IMR-90 (cell line): ENCODE measurements around the gene TOGARAM2. TPM values are rescaled to one million over a fixed set of nuclear protein-coding genes. Genes with fewer than 3 reads are reported as not detected.

Experiments used
- ATAC-seq: fragments of 200-7000 bp; cut with Tn5 transposase; 2 replicates; pipeline ENCODE4 v1.9.1; 2020; ENCODE audit warnings: low read depth, mild to moderate bottlenecking, moderate library complexity
- BruUV-seq: library from RNA; stranded (reverse); fragments of 400-500 nt; replicated peaks from 2 replicates; lab custom pipeline; 2021; lab: Mats Ljungman, UMichigan
- CTCF ChIA-PET: fragments of 300-600 bp; formaldehyde crosslinking; extraction: SDS; loops from one replicate; lab custom pipeline; 2021; ENCODE audit warnings: antibody characterized with exemption; lab: Yijun Ruan, JAX
- POLR2A ChIA-PET: fragments of 300-600 bp; sonication (Branson Sonifier 250); formaldehyde crosslinking; loops from one replicate; lab custom pipeline; 2022; ENCODE audit warnings: antibody characterized with exemption; ENCODE audit not compliant: unreplicated experiment; lab: Charles Lee
- DNase-seq: peaks from one replicate; pipeline ENCODE4 v3.0.0; 2013
- H2AFZ ChIP-seq: replicated peaks from 2 replicates; pipeline ENCODE3; 2013; ENCODE audit warnings: low read length, mild to moderate bottlenecking; ENCODE audit not compliant: poor library complexity
- H2AK5ac ChIP-seq: 2 replicates; pipeline ENCODE4 v1.6.1; 2013; ENCODE audit warnings: low read depth, low read length, inconsistent platforms
- H2AK9ac ChIP-seq: replicated peaks from 2 replicates; pipeline ENCODE3; 2013; ENCODE audit warnings: mild to moderate bottlenecking, low read depth, low read length, moderate library complexity; ENCODE audit not compliant: poor library complexity
- H2BK120ac ChIP-seq: 2 replicates; pipeline ENCODE4 v1.6.1; 2013; ENCODE audit warnings: low read depth, low read length, inconsistent platforms
- H2BK15ac ChIP-seq: 3 replicates; pipeline ENCODE4 v1.6.1; 2013; ENCODE audit warnings: low read depth, low read length, inconsistent platforms
- H2BK20ac ChIP-seq: 2 replicates; pipeline ENCODE4 v1.6.1; 2013; ENCODE audit warnings: low read depth, mild to moderate bottlenecking, inconsistent platforms, low read length, moderate library complexity
- H2BK5ac ChIP-seq: 2 replicates; pipeline ENCODE4 v1.6.1; 2013; ENCODE audit warnings: mild to moderate bottlenecking, low read depth, low read length, inconsistent platforms; ENCODE audit not compliant: poor library complexity, severe bottlenecking
- H3K14ac ChIP-seq: replicated peaks from 2 replicates; pipeline ENCODE4 v1.6.1; 2013; ENCODE audit warnings: low read depth, low read length, inconsistent platforms
- H3K18ac ChIP-seq: 2 replicates; pipeline ENCODE4 v1.6.1; 2013; ENCODE audit warnings: low read depth, low read length, control low read depth
- H3K23ac ChIP-seq: 2 replicates; pipeline ENCODE4 v1.6.1; 2013; ENCODE audit warnings: low read depth, low read length, inconsistent platforms
- H3K27ac ChIP-seq: 2 replicates; pipeline ENCODE4 v1.5.1; 2013; ENCODE audit warnings: mild to moderate bottlenecking, control low read depth, low read length; ENCODE audit not compliant: insufficient read depth
- H3K27me3 ChIP-seq: 2 replicates; pipeline ENCODE4 v1.6.1; 2013; ENCODE audit warnings: low read length; ENCODE audit not compliant: control insufficient read depth, insufficient read depth
- H3K36me3 ChIP-seq: 2 replicates; pipeline ENCODE4 v1.6.1; 2013; ENCODE audit warnings: low read length, mixed read lengths; ENCODE audit not compliant: control insufficient read depth, insufficient read depth
- H3K4ac ChIP-seq: 2 replicates; pipeline ENCODE4 v1.6.1; 2013; ENCODE audit warnings: low read depth, low read length, inconsistent platforms
- H3K4me1 ChIP-seq: 2 replicates; pipeline ENCODE4 v1.6.1; 2013; ENCODE audit warnings: low read length, mixed read lengths; ENCODE audit not compliant: control insufficient read depth, insufficient read depth
- H3K4me2 ChIP-seq: 2 replicates; pipeline ENCODE4 v1.6.1; 2013; ENCODE audit warnings: low read depth, mild to moderate bottlenecking, control low read depth, low read length, moderate library complexity
- H3K4me3 ChIP-seq: 2 replicates; pipeline ENCODE4 v1.5.1; 2013; ENCODE audit warnings: low read depth, mild to moderate bottlenecking, control low read depth, low read length, moderate library complexity; ENCODE audit not compliant: insufficient read depth
- H3K56ac ChIP-seq: 2 replicates; pipeline ENCODE4 v1.6.1; 2013; ENCODE audit warnings: low read length, inconsistent platforms; ENCODE audit not compliant: insufficient read depth; ENCODE audit errors: extremely low read depth
- H3K79me1 ChIP-seq, 2 experiments: 2 replicates each; pipeline ENCODE4 v1.6.1; 2013; ENCODE audit warnings: low read length in 2 of 2, inconsistent platforms in 1 of 2, low read depth in 1 of 2
- H3K9ac ChIP-seq: 2 replicates; pipeline ENCODE4 v1.6.1; 2013; ENCODE audit warnings: low read depth, low read length, control low read depth
- H3K9me1 ChIP-seq: 2 replicates; pipeline ENCODE4 v1.6.1; 2013; ENCODE audit warnings: low read length, inconsistent platforms; ENCODE audit not compliant: insufficient read depth
- H3K9me3 ChIP-seq: 2 replicates; pipeline ENCODE4 v1.6.1; 2013; ENCODE audit warnings: low read length; ENCODE audit not compliant: control insufficient read depth, insufficient read depth
- H4K20me1 ChIP-seq: 2 replicates; pipeline ENCODE4 v1.6.1; 2013; ENCODE audit warnings: low read length, inconsistent platforms; ENCODE audit not compliant: insufficient read depth
- H4K5ac ChIP-seq: 2 replicates; pipeline ENCODE4 v1.6.1; 2013; ENCODE audit warnings: mild to moderate bottlenecking, low read depth, low read length, control low read depth
- H4K8ac ChIP-seq, 2 experiments: 2 replicates each; pipeline ENCODE4 v1.6.1; 2013; ENCODE audit warnings: low read depth in 2 of 2, low read length in 2 of 2, control low read depth in 1 of 2, inconsistent platforms in 1 of 2
- H4K91ac ChIP-seq: 2 replicates; pipeline ENCODE4 v1.6.1; 2013; ENCODE audit warnings: low read depth, low read length, inconsistent platforms; ENCODE audit not compliant: insufficient read depth
- BHLHE40 ChIP-seq: fragments of 150-350 bp; IDR thresholded peaks from 2 replicates; pipeline ENCODE4 v1.6.1; 2016; ENCODE audit warnings: mild to moderate bottlenecking, low read depth, low read length
- CEBPB ChIP-seq: IDR thresholded peaks from 2 replicates; pipeline ENCODE4 v1.6.1; 2012; ENCODE audit warnings: low read depth, low read length, improper control_type of control experiment
- ELK1 ChIP-seq: fragments of 150-350 bp; IDR thresholded peaks from 2 replicates; pipeline ENCODE4 v1.6.1; 2016; ENCODE audit warnings: low read depth, mild to moderate bottlenecking, low read length, moderate library complexity, borderline replicate concordance
- FOS ChIP-seq: fragments of 150-350 bp; IDR thresholded peaks from 2 replicates; pipeline ENCODE4 v1.6.1; 2016; ENCODE audit warnings: low read depth, low read length
- MAFK ChIP-seq: IDR thresholded peaks from 2 replicates; pipeline ENCODE4 v1.6.1; 2012; ENCODE audit warnings: low read depth, low read length, improper control_type of control experiment
- MAZ ChIP-seq: IDR thresholded peaks from 2 replicates; pipeline ENCODE4 v1.6.1; 2012; ENCODE audit warnings: low read depth, mild to moderate bottlenecking, low read length, improper control_type of control experiment, moderate library complexity, borderline replicate concordance
- NFE2L2 ChIP-seq: fragments of 150-350 bp; IDR thresholded peaks from 2 replicates; pipeline ENCODE4 v1.6.1; 2016; ENCODE audit warnings: low read depth, mild to moderate bottlenecking, low read length
- POLR2A ChIP-seq: IDR thresholded peaks from 2 replicates; pipeline ENCODE4 v1.6.1; 2012; ENCODE audit warnings: mild to moderate bottlenecking, low read depth, low read length
- RAD21 ChIP-seq: IDR thresholded peaks from 2 replicates; pipeline ENCODE4 v1.6.1; 2012; ENCODE audit warnings: low read length, improper control_type of control experiment
- RFX5 ChIP-seq: IDR thresholded peaks from 2 replicates; pipeline ENCODE4 v1.8.0; 2012; ENCODE audit warnings: low read depth, mild to moderate bottlenecking, low read length, moderate library complexity
- SMC3 ChIP-seq: fragments of 150-350 bp; IDR thresholded peaks from 2 replicates; pipeline ENCODE4 v1.6.1; 2016; ENCODE audit warnings: low read depth, mild to moderate bottlenecking, antibody characterized with exemption, low read length, moderate library complexity
- WGBS, 2 experiments: methylation state at CpG; one replicate each; pipeline versions ENCODE4 v1.1.5 to v1.1.7; 2013; ENCODE audit warnings: missing lambda C conversion rate in 2 of 2; ENCODE audit not compliant: insufficient read length in 1 of 2; ENCODE audit errors: extremely low coverage in 2 of 2; 5-methylcytosine and 5-hydroxymethylcytosine counted together
- dilution Hi-C: fragments of 300-500 bp; cut with HindIII; formaldehyde crosslinking; loops from one replicate; pipeline ENCODE4 v1.14.3; 2018; ENCODE audit warnings: low sequenced_read_pairs; ENCODE audit not compliant: unreplicated experiment
- in situ Hi-C: fragments of 300-500 bp; cut with MboI; formaldehyde crosslinking; loops from 3 replicates; pipeline ENCODE4 v1.14.3; 2019; ENCODE audit warnings: low sequenced_read_pairs, inconsistent platforms, mixed read lengths
- intact Hi-C: fragments of 100-400 bp; cut with micrococcal nuclease; formaldehyde crosslinking; loops from 2 replicates; pipeline ENCODE4 v1.10.0; 2022
- polyA plus RNA-seq, 3 experiments: library from polyadenylated mRNA; depleted of rRNA; stranded (reverse); fragments of >200 nt; gene quantifications; 2 replicates each; pipeline ENCODE4 v1.2.3, GENCODE V29; 2012; ENCODE audit warnings: low replicate concordance in 1 of 3
- total RNA-seq: library from RNA; depleted of rRNA; stranded (reverse); fragments of >200 nt; gene quantifications from 2 replicates; pipeline ENCODE4 v1.2.3, GENCODE V29; 2012
- TF ChIP-seq, protein P1 (sequence below): fragments of 150-350 bp; IDR thresholded peaks from 2 replicates; pipeline ENCODE4 v1.6.1; 2017; ENCODE audit warnings: mild to moderate bottlenecking, antibody characterized with exemption, low read length, low read depth

Gene TOGARAM2
- total and polyA plus RNA-seq, 2 of the 4 experiments (the other 2 are of a cell fraction): under 0.01 to 0.38 TPM

DNA sequence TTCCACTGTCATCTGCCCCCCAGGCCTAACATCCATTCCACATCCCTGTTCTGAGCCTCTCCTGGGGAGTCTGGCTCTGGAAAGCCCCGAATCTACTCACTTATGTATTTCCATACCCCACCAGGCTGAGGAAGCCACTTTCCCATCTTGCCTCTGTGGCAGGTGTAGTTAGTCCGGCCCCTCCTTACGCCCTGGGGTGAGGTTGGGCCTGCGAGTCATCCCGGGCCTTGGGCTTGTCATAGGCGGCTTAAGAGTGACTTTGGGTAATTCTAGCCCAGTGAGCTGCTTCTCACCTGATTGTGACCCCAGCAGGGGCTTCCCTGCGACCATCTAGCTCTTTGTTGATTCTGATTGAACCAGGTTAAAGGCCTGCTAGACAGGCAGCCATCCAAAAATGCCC is 72.1 kb downstream of the TOGARAM2 start:
- CTCF ChIA-PET: interaction anchor here (1.3 kb wide), 1 partner anchor 10 kb away, joined by 4 read pairs; no protein-coding TSS in a partner anchor

More for the DNA sequence above, 72.1 kb downstream of the TOGARAM2 start:
- ATAC-seq: no peak; the same call in 1 of the 2 replicates
- Histone ChIP-seq H4K5ac (no peak overlapping the region), H3K79me1 (no peaks in the 10 kb centered on the region), H3K9ac (no peak overlapping the region), H3K23ac (no peak overlapping the region), H3K36me3 (no peaks in the 10 kb centered on the region), H3K14ac (no peak overlapping the region), H3K4me3 (no peak overlapping the region), H4K20me1 (no peaks in the 10 kb centered on the region), H3K4me2 (no peak overlapping the region), H3K9me3 (no peaks in the 10 kb centered on the region), H3K4me1 (no peaks in the 10 kb centered on the region), H3K4ac (no peak overlapping the region), H4K91ac (no peak overlapping the region), H3K9me1 (no peaks in the 10 kb centered on the region), H2BK20ac (no peak overlapping the region), H2AK5ac (no peak overlapping the region), H2BK15ac (no peak overlapping the region), H3K18ac (no peak overlapping the region), H3K27ac (no peak overlapping the region), H3K27me3 (peaks cover 10% of the 10 kb centered on the region; the same call in 1 of the 2 replicates), H3K56ac (no peak overlapping the region), H2BK120ac (no peak overlapping the region), H4K8ac (no peak overlapping the region), H2BK5ac (no peak overlapping the region), H2AFZ (no peak overlapping the region), H2AK9ac (no peak overlapping the region)
- peak; percentile 10 for DNase-seq
- in situ Hi-C loops (no loop called here), intact Hi-C loops (no loop called here), dilution Hi-C loops (no loop called here)
- WGBS, 2 experiments: no CpG with 5 or more reads among the region's 7 CpGs
- POLR2A ChIA-PET: no interaction called here
- TF ChIP-seq BHLHE40: no peak
- TF ChIP-seq FOS: no peak
- no peak for TF ChIP-seq CEBPB
- no peak for TF ChIP-seq ELK1
- TF ChIP-seq, protein P1, sequence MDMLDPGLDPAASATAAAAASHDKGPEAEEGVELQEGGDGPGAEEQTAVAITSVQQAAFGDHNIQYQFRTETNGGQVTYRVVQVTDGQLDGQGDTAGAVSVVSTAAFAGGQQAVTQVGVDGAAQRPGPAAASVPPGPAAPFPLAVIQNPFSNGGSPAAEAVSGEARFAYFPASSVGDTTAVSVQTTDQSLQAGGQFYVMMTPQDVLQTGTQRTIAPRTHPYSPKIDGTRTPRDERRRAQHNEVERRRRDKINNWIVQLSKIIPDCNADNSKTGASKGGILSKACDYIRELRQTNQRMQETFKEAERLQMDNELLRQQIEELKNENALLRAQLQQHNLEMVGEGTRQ: no peak
- TF ChIP-seq RAD21: no peak
- no peak for TF ChIP-seq SMC3
- TF ChIP-seq NFE2L2: no peak
- TF ChIP-seq RFX5: no peak
- TF ChIP-seq MAFK: no peak
- no peak for TF ChIP-seq MAZ
- no peak for TF ChIP-seq POLR2A
- BruUV-seq: no TSS peak
